ENCODE data around the gene NPW.

The NPW gene

DNA sequence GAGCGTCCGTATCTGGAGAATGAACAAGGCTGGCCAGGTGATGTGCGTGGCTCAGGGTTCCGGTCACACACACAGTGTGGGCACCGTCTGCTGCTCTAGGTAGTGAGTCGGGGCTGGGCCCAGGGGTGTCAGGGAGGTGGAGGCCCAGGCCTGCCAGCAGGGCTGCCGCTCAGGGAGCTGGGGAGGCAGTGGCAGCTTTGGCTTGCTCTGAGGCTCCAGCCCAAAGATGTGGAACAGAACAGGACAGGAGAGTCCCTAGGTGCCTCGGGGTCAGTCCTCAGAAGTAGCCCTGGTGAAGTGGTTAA, 43.4 kb upstream of the NPW start:
- TF ChIP-seq, protein P1, sequence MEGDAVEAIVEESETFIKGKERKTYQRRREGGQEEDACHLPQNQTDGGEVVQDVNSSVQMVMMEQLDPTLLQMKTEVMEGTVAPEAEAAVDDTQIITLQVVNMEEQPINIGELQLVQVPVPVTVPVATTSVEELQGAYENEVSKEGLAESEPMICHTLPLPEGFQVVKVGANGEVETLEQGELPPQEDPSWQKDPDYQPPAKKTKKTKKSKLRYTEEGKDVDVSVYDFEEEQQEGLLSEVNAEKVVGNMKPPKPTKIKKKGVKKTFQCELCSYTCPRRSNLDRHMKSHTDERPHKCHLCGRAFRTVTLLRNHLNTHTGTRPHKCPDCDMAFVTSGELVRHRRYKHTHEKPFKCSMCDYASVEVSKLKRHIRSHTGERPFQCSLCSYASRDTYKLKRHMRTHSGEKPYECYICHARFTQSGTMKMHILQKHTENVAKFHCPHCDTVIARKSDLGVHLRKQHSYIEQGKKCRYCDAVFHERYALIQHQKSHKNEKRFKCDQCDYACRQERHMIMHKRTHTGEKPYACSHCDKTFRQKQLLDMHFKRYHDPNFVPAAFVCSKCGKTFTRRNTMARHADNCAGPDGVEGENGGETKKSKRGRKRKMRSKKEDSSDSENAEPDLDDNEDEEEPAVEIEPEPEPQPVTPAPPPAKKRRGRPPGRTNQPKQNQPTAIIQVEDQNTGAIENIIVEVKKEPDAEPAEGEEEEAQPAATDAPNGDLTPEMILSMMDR (conservative IDR thresholded peaks at IDR 0.05) = no peak
- no peak for TF ChIP-seq ZFX (IDR thresholded peaks at IDR 0.05)
- no peak overlapping the region for H3K27ac ChIP-seq

DNA sequence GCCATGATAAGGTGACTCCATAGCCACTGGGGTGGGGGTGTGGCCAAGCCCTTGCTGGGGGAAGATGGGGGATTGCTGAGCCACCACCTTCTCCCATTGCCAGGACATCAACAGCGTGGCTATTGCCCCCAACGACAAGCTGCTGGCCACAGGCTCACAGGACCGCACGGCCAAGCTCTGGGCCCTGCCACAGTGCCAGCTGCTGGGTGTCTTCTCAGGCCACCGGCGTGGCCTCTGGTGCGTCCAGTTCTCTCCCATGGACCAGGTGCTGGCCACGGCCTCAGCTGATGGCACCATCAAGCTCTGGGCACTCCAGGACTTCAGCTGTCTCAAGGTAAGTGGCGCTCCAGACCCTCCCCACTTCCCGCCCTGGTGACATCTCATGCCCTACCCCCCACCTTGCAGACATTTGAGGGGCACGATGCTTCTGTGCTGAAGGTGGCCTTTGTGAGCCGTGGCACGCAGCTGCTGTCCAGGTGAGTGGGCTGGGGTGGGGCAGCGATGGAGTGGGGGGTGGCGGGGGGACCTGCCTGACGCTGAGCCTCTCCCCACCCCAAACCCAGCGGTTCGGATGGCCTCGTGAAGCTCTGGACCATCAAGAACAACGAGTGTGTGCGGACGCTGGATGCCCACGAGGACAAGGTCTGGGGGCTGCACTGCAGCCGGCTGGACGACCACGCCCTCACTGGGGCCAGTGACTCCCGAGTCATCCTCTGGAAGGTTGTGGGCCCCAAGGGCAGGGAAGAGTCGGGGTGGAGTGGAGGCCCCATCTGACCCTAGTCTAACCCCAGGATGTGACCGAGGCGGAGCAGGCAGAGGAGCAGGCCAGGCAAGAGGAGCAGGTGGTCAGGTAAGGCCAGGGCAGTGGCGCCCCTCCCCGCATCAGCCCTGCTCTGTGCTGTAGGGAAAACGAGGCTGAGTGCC, 42.4 kb upstream of the NPW start:
- H3K27ac ChIP-seq = no peak overlapping the region
- TF ChIP-seq ZFX (IDR thresholded peaks at IDR 0.05) = no peak
- TF ChIP-seq, protein P1 (conservative IDR thresholded peaks at IDR 0.05) = no peak

DNA sequence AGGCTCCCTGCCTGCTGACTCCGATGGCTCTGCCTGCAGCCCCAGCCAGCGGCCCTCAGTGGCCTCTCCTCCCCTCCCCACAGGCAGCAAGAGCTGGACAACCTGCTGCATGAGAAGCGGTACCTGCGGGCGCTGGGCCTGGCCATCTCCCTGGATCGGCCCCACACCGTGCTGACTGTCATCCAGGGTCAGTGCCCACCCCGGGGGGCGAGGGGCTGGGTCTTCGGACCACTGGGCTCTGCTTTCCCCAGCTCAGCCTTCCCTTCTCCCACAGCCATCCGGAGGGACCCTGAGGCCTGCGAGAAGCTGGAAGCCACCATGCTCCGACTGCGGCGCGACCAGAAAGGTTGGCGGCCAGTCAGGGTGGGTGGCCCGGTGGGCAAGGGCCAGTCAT, 41.7 kb upstream of the NPW start:
- no peak for TF ChIP-seq ZFX (IDR thresholded peaks at IDR 0.05)
- TF ChIP-seq, protein P1 (conservative IDR thresholded peaks at IDR 0.05) = no peak
- no peak overlapping the region for H3K27ac ChIP-seq

DNA sequence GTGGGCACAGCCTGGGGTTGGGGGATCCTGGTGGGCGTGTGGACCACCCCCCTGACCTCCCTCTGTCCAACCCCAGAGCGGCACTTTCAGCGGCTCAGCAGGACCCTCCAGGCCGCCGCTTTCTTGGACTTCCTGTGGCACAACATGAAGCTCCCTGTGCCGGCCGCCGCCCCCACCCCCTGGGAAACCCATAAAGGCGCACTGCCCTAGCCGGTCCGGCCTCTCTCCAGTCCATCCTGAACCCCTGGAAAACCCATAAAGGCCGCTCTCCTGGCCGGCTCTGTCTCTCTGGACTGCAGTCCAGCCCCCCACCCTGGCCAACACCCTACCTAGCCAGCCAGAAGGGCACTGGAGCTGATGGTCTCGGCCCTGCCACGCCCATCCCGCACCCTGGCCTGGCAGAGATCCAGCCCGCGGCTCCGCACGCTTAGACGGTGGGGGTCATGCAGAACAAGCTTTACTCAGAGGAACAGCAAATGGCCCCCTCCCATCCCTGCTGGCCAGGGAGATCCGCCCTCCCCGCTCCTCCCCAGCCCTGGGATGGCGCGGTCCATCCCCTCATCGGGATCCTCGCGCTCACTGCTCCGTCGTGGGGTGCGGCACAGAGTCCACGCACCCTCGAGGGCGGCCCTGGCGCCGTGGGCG, 41.0 kb upstream of the NPW start:
- TF ChIP-seq, protein P1 (conservative IDR thresholded peaks at IDR 0.05) = no peak
- no peak for TF ChIP-seq ZFX (IDR thresholded peaks at IDR 0.05)
- no peak overlapping the region for H3K27ac ChIP-seq

DNA sequence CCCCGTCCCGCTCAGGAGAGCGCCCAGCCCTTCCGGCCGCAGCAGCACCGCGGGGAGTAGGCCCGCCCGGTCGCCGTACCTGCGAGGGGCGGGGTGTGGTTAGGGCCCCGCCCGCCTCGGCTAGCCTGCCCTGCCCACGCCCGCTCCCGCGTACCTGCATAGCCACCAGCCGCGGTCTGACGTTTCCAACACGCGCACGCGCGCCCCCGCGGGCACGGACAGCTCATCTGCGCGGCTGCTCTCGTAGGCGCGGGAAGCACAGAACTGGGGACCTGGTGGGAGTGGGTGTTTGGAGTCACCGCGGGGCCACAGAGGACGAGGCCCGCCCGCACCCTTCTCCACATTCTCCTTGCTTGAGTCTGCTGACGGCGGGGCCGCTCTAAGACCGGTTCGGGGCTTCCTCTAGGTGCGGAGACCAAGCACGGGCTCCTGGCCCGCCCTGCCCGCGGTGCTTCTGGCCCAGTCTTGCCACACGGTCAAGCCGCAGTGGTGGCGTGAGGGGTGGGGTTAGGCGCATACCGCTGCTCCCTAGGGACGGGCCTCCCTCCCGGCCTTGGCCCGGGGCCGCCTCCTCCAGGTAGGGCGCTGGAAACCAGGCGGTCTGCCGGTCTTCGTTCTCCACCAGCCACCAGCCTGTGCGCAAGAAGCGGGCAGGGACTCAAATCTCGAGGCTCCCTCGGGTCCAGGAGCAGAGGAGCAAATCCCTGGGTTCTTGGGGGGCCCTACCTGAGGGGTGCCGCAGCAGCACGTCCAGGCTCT, 40.1 kb upstream of the NPW start:
- H3K27ac ChIP-seq = no peak overlapping the region
- no peak for TF ChIP-seq ZFX (IDR thresholded peaks at IDR 0.05)
- TF ChIP-seq, protein P1 (conservative IDR thresholded peaks at IDR 0.05) = no peak

DNA sequence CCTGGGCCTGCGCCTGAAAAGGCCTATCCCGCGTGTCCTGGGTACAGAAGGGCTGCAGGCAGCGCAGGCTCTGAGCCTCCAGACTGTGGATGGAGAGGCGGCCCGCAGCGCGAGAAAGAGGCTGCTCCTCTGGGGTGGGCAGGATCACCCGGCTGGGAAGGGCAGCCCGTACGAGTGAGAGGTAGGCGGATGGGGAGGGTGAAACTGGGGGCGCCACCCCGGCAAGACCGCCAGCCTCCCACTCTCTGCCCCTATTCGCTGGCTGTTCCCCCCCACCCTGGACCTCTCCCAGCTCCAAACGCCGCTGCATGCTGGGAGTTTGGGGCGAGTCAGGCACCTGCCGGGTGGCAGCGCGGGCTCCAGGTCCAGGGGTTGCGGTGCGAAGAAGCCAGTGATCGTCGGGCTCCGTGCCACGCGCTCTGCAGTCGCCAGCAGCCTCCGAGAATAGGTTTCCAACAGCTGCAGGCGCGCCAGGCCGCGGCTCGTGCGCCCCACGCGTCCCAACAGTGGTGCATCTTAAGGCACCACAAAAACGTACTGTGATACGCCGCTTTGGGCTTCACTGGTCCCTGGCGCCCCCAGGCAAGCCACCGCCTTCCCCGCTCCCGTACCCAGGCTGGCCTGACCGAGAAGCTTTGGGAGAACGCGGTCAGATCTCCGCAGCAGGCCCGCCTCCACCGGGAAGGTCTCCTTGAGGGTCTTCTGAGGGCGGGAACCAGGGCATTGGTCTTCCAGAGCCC, 39.4 kb upstream of the NPW start:
- no peak overlapping the region for H3K27ac ChIP-seq

More for the DNA sequence above, 39.4 kb upstream of the NPW start:
- TF ChIP-seq, protein P1 (conservative IDR thresholded peaks at IDR 0.05) = no peak
- TF ChIP-seq ZFX (IDR thresholded peaks at IDR 0.05) = no peak
